H1 (cell line): ENCODE results near the gene GNG14. TPM values are rescaled to one million over a fixed set of nuclear protein-coding genes. Genes with fewer than 3 reads are reported as not detected.

Experiments used
- ATF2 ChIP-seq: IDR thresholded peaks from 2 replicates; pipeline ENCODE4 v1.6.1; 2012; ENCODE audit warnings: low read length, inconsistent platforms
- BACH1 ChIP-seq: IDR thresholded peaks from 2 replicates; pipeline ENCODE4 v1.6.1; 2012; ENCODE audit warnings: low read length, improper control_type of control experiment
- BRCA1 ChIP-seq: IDR thresholded peaks from 2 replicates; pipeline ENCODE4 v1.6.1; 2012; ENCODE audit warnings: low read depth, low read length, improper control_type of control experiment
- CBX8 ChIP-seq: fragments of 300-800, 300-1000 bp; sonication (generic); IDR thresholded peaks from 2 replicates; pipeline ENCODE4 v1.7.1; 2016; ENCODE audit warnings: low read depth, low read length, borderline replicate concordance
- CTCF ChIP-seq, 3 experiments: IDR thresholded peaks; 1 replicate in 2 of 3; 2 replicates in 1 of 3; pipeline versions ENCODE4 v1.5.1 to v1.6.1; 2011; ENCODE audit warnings: low read length in 3 of 3, mild to moderate bottlenecking in 3 of 3, inconsistent platforms in 2 of 3, low read depth in 1 of 3, moderate library complexity in 1 of 3; ENCODE audit not compliant: insufficient read depth in 1 of 3; ENCODE audit errors: control extremely low read depth in 1 of 3
- E2F6 ChIP-seq: IDR thresholded peaks from 2 replicates; pipeline ENCODE4 v1.6.1; 2012; ENCODE audit warnings: inconsistent platforms
- GABPA ChIP-seq: IDR thresholded peaks from 2 replicates; pipeline ENCODE4 v1.6.1; 2011; ENCODE audit warnings: mild to moderate bottlenecking, low read length, moderate library complexity, borderline replicate concordance; ENCODE audit not compliant: insufficient read depth
- JUN ChIP-seq: IDR thresholded peaks from 2 replicates; pipeline ENCODE4 v1.6.1; 2011; ENCODE audit warnings: low read depth, mild to moderate bottlenecking, improper control_type of control experiment, low read length
- KDM1A ChIP-seq: fragments of 200-600, 300-600 bp; sonication (generic); IDR thresholded peaks from 2 replicates; pipeline ENCODE4 v1.7.1; 2016; ENCODE audit warnings: mild to moderate bottlenecking, low read length, borderline replicate concordance
- KDM5A ChIP-seq: fragments of 200-600 bp; IDR thresholded peaks from 2 replicates; pipeline ENCODE4 v1.7.1; 2012; ENCODE audit warnings: mild to moderate bottlenecking, low read length, inconsistent platforms, mixed read lengths
- NANOG ChIP-seq: IDR thresholded peaks from 2 replicates; pipeline ENCODE4 v1.6.1; 2011; ENCODE audit warnings: low read length, low read depth, mild to moderate bottlenecking, inconsistent platforms; ENCODE audit not compliant: insufficient read depth, poor library complexity, severe bottlenecking
- RAD21 ChIP-seq, 2 experiments: IDR thresholded peaks in 1 of 2; conservative IDR thresholded peaks in 1 of 2; 2 replicates each; pipeline ENCODE4 v1.6.1; 2011; ENCODE audit warnings: low read depth in 2 of 2, low read length in 2 of 2, improper control_type of control experiment in 1 of 2, inconsistent platforms in 1 of 2, mild to moderate bottlenecking in 1 of 2, moderate library complexity in 1 of 2
- RNF2 ChIP-seq: fragments of 200-900, 300-1000 bp; sonication (generic); IDR thresholded peaks from 2 replicates; pipeline ENCODE4 v1.7.1; 2016; ENCODE audit warnings: borderline replicate concordance, low read depth, mild to moderate bottlenecking, antibody characterized with exemption, low read length; ENCODE audit not compliant: poor library complexity, severe bottlenecking; ENCODE audit errors: missing control alignments
- SIN3A ChIP-seq, 2 experiments: IDR thresholded peaks in 1 of 2; conservative IDR thresholded peaks in 1 of 2; 2 replicates each; pipeline ENCODE4 v1.6.1; 2011 to 2012; ENCODE audit warnings: low read length in 2 of 2, improper control_type of control experiment in 1 of 2, low read depth in 1 of 2, mild to moderate bottlenecking in 1 of 2
- TEAD4 ChIP-seq: IDR thresholded peaks from 2 replicates; pipeline ENCODE4 v1.6.1; 2012; ENCODE audit warnings: low read depth, low read length, inconsistent platforms, mixed read lengths
- ZNF274 ChIP-seq: IDR thresholded peaks from 2 replicates; pipeline ENCODE4 v1.7.0; 2012; ENCODE audit warnings: low read length, borderline replicate concordance; ENCODE audit errors: extremely low read depth
- polyA plus RNA-seq, 7 experiments: library from polyadenylated mRNA; depleted of rRNA in 3 of 7; stranded (reverse) in 5 of 7; unstranded in 2 of 7; fragments of >200 nt in 5 of 7; fragments of 200-250 nt in 2 of 7; gene quantifications; 1 replicate in 5 of 7; 2 replicates in 1 of 7; 4 replicates in 1 of 7; pipeline versions ENCODE4 v1.2.1 to v1.2.3, GENCODE V29; 2011 to 2013; ENCODE audit warnings: missing spikeins in 2 of 7, mixed read lengths in 2 of 7
- total RNA-seq: library from RNA; stranded (reverse); fragmentation: NEBNext Ultra II Directional; extraction: Animal tissue kit (Norgen Biotek cat#: 25700); gene quantifications from 2 replicates; pipeline ENCODE4 v1.2.1, GENCODE V29; 2021

GNG14 gene
- total and polyA plus RNA-seq, 2 of the 8 experiments (the other 6 are each of a cell fraction or from before 2014, with no cell fraction given), result not detected

DNA sequence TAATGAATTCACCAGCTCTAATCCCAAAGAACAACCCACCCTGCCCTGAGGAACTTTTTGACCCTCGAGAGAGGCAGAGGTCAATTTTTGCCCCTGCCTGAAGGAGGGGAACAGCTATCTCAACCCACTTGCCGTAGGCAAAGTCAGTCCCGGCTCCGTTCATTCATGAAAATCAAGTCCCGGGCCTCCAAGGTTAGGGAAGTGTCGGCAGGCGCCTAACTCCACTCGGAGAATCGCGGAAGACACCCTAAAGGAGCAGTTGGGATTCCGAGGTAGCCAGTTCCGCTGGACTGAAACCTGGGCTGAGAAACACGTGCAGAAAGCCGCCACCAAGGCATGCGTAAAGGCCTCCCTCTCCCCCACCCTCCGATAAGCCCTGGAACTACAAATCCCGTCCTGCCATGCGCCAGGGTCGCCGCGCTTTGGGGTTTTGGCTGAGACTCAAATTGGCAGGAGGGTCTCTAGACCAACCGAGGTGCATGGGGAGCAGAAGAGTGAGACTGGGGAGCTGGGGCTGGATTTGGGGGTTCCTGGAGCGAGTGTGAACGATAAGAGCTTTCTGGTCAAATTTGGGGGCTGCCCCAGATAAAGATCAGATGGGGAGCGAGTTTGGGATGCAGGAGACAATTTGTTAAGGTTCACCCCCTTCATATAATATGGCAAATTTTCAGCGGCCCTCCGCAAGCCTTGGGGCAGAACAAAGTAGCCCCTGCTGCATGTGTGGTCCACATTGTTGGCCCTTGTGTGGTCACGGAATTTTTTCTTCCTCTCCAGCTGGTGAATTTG is 36.0 kb downstream of the GNG14 start, which contains the start of gene TNPO2 (continued):
- TF ChIP-seq CTCF (IDR thresholded peaks at IDR 0.05; ENCODE audit: control extremely low read depth in 1 of 3, insufficient read depth in 1 of 3, low read depth in 1 of 3, low read length in 3 of 3) (no peak), NANOG (no peak), RNF2 (no peak), SIN3A (conservative IDR thresholded peaks at IDR 0.05 in 1 of 2, IDR thresholded peaks at IDR 0.05 in 1 of 2; ENCODE audit: low read depth in 1 of 2, low read length in 2 of 2) (peak in 1 of 2 experiments; percentile 96; a peak in 2 of 4 replicates), CBX8 (no peak), ATF2 (no peak), BRCA1 (no peak), GABPA (no peak), JUN (no peak), E2F6 (peak; percentile 51; the same call in 1 of the 2 replicates), KDM5A (peak; percentile 52; the same call in 1 of the 2 replicates), BACH1 (no peak), KDM1A (no peak), ZNF274 (no peak), TEAD4 (no peak), RAD21 (IDR thresholded peaks at IDR 0.05 in 1 of 2, conservative IDR thresholded peaks at IDR 0.05 in 1 of 2; ENCODE audit: low read depth in 2 of 2, low read length in 2 of 2) (no peak)
